ENCODE results near the gene MRPL20. TPM values are rescaled to one million over a fixed set of nuclear protein-coding genes. Genes with fewer than 3 reads are reported as not detected.

The MRPL20 gene
- total and polyA plus RNA-seq, 2 donors (not counting 1 experiment from before 2014, with no cell fraction given) = 81.7 to 150 TPM

DNA sequence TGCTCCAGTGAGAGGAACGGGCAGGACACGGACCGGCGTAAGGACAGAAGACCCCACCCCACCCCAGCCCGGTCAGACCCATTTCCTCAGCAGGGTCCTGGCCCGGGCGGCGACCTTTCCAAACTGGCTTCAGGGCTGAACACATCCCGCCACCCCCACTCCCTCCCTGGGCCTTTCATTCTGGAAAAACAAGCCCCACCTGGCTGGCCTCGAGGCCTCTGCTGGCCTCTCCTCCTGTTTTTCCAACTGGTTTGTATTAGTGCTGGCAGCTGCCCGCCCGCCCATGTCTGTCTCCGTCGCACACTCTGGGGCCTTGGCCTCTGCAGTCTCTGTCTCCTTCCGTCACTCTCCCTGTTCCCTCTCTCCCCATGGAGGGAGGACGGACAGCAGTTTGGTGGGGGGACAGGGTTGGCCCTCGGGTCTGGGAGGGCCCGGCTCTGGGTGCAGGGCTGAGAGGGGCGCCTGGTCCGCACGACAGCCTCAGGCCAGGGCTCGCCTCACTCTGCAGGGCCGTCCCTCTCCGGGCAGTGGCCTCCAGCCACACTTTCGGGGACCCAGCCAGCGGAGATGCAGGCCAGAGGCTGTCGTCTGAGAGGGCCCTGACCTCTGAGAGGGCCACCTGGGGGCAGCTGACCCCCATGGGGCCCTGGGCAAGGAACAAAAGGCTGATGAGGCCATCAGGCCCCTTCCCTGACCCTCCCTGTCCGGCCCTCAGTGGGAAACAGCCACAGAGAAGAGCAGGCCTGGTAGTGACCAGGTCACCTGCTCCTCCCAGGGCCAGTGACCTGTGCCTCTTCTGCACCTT is 47.2 kb downstream of the MRPL20 start:
- peak; percentile 64 to 86 for DNase-seq (ENCODE audit: low read depth in 2 of 2)
- Histone ChIP-seq H3K9ac (ENCODE audit: insufficient read depth, low read length) (peak overlapping the region; percentile 65), H2AFZ (ENCODE audit: low read length) (no peak overlapping the region), H4K20me1 (ENCODE audit: control insufficient read depth, extremely low read depth, insufficient read depth, low read length) (no peaks in the 10 kb centered on the region), H3K36me3 (ENCODE audit: control insufficient read depth, insufficient read depth, low read length) (peaks cover under 1% of the 10 kb centered on the region), H3K4me2 (ENCODE audit: extremely low read depth, insufficient read depth, low read length) (peak overlapping the region; percentile 87), H3K9me3 (ENCODE audit: control insufficient read depth, insufficient read depth, low read depth, low read length) (no peaks in the 10 kb centered on the region), H3K27ac (ENCODE audit: insufficient read depth, low read length) (peak overlapping the region; percentile 96), H3K4me1 (ENCODE audit: control insufficient read depth, extremely low read depth, insufficient read depth, low read length) (peaks cover 32% of the 10 kb centered on the region), H3K4me3 (replicated peaks in 1 of 4; ENCODE audit: control extremely low read depth in 1 of 4, insufficient read depth in 1 of 4, low read depth in 3 of 4, low read length in 4 of 4) (peak overlapping the region in 1 of 4 experiments; percentile 98), H3K27me3 (ENCODE audit: control insufficient read depth, insufficient read depth, low read length) (no peaks in the 10 kb centered on the region), H3K79me2 (ENCODE audit: control insufficient read depth, insufficient read depth, low read length) (peaks cover 33% of the 10 kb centered on the region)
- TF ChIP-seq EZH2 (IDR thresholded peaks at IDR 0.05; ENCODE audit: low read length, missing control alignments) = no peak
- TF ChIP-seq, protein P1, sequence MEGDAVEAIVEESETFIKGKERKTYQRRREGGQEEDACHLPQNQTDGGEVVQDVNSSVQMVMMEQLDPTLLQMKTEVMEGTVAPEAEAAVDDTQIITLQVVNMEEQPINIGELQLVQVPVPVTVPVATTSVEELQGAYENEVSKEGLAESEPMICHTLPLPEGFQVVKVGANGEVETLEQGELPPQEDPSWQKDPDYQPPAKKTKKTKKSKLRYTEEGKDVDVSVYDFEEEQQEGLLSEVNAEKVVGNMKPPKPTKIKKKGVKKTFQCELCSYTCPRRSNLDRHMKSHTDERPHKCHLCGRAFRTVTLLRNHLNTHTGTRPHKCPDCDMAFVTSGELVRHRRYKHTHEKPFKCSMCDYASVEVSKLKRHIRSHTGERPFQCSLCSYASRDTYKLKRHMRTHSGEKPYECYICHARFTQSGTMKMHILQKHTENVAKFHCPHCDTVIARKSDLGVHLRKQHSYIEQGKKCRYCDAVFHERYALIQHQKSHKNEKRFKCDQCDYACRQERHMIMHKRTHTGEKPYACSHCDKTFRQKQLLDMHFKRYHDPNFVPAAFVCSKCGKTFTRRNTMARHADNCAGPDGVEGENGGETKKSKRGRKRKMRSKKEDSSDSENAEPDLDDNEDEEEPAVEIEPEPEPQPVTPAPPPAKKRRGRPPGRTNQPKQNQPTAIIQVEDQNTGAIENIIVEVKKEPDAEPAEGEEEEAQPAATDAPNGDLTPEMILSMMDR (conservative IDR thresholded peaks at IDR 0.05 in 1 of 2, IDR thresholded peaks at IDR 0.05 in 1 of 2; ENCODE audit: low read depth in 1 of 2, low read length in 2 of 2) = no peak

DNA sequence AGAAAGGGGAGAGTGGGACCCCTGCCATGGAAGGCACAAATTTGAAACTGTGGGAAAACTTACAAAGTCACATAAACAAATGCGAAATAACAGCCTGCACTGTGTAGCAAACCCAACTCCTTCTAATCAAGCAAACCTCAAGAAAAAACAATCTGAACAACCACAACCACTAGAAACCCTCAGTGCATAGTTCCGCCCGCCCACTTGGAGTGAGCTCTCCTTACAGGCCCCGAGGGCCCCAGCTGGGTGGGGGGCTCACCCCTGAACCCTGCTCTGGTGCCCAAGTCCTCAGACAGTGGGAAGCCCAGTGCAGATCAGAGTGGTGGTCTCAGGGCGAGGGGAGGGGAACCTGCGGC is 47.8 kb downstream of the MRPL20 start:
- TF ChIP-seq, protein P1 (conservative IDR thresholded peaks at IDR 0.05 in 1 of 2, IDR thresholded peaks at IDR 0.05 in 1 of 2; ENCODE audit: low read depth in 1 of 2, low read length in 2 of 2) = no peak
- no peak for TF ChIP-seq EZH2 (IDR thresholded peaks at IDR 0.05; ENCODE audit: low read length, missing control alignments)
- peak overlapping the region; percentile 96 for H3K27ac ChIP-seq (ENCODE audit: insufficient read depth, low read length)
- peak overlapping the region; percentile 87 for H3K4me2 ChIP-seq (ENCODE audit: extremely low read depth, insufficient read depth, low read length)
- no peak overlapping the region for H2AFZ ChIP-seq (ENCODE audit: low read length)
- H3K79me2 ChIP-seq (ENCODE audit: control insufficient read depth, insufficient read depth, low read length) = peaks cover 39% of the 10 kb centered on the region
- no peaks in the 10 kb centered on the region for H3K9me3 ChIP-seq (ENCODE audit: control insufficient read depth, insufficient read depth, low read depth, low read length)
- H3K27me3 ChIP-seq (ENCODE audit: control insufficient read depth, insufficient read depth, low read length) = no peaks in the 10 kb centered on the region
- H3K9ac ChIP-seq (ENCODE audit: insufficient read depth, low read length) = peak overlapping the region; percentile 92
- peak overlapping the region in 2 of 4 experiments; percentile 97 to 98 for H3K4me3 ChIP-seq (replicated peaks in 1 of 4; ENCODE audit: control extremely low read depth in 1 of 4, insufficient read depth in 1 of 4, low read depth in 3 of 4, low read length in 4 of 4)
- no peaks in the 10 kb centered on the region for H4K20me1 ChIP-seq (ENCODE audit: control insufficient read depth, extremely low read depth, insufficient read depth, low read length)
- peak; percentile 87 to 90 for DNase-seq (ENCODE audit: low read depth in 2 of 2)
- H3K36me3 ChIP-seq (ENCODE audit: control insufficient read depth, insufficient read depth, low read length) = peaks cover 6% of the 10 kb centered on the region
- peaks cover 32% of the 10 kb centered on the region for H3K4me1 ChIP-seq (ENCODE audit: control insufficient read depth, extremely low read depth, insufficient read depth, low read length)

DNA sequence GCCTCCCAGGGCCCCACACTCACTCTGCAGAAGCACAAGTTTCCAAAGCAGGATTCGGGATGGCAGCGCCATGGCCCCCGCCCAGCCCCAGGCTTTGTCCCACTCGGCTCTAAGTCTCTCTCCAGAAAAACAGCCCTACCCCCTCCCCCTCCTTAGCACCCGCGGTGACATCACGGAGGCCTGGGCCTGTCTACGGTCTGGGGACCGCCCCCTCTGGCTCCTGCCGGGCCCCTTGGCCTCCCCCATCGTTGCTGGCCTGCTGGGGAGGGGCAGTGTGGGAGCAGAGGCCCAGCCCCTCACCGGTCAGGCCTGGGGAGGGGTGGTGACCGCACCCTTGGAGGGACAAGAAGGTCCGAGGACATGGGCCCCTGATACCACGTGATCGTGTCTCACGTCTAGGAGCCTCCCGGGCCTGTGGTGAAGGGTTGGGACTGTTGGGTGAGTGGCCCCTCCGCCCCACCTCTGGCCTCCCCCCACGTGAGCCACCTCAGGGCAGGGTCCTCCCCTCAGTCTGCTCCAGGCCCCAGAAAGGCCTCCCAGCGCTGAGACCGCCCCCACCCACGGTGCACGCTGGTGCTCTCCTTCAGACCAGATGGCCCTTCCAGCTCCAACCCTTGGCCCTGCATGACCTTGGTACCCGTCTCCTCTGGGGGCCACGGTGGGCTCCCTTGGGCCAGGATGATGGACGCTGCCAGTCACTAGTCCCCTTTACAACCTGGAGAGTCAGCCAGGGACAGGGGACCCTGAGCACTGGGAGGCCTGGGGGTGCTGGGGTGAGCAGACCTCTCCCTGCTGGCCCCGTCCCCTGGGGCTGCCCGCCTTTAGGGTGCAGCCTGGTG is 48.4 kb downstream of the MRPL20 start, which contains the start of gene MXRA8:
MXRA8 (minus strand) TSS at position 123 of the 839 bp plus-strand sequence; CDS start at position 72, 51 bp downstream.
- no peak within 1 kb of the TSS for H2AFZ ChIP-seq (ENCODE audit: low read length)
- H3K9ac ChIP-seq (ENCODE audit: insufficient read depth, low read length) = peak within 1 kb of the TSS; percentile 92
- H3K36me3 ChIP-seq (ENCODE audit: control insufficient read depth, insufficient read depth, low read length) = peaks cover 13% of the 10 kb centered on the region
- H3K4me3 ChIP-seq (replicated peaks in 1 of 4; ENCODE audit: control extremely low read depth in 1 of 4, insufficient read depth in 1 of 4, low read depth in 3 of 4, low read length in 4 of 4) = peak within 1 kb of the TSS; percentile 91 to 98 (median 97)
- peak; percentile 88 to 96 for DNase-seq (ENCODE audit: low read depth in 2 of 2)
- no peaks in the 10 kb centered on the region for H3K27me3 ChIP-seq (ENCODE audit: control insufficient read depth, insufficient read depth, low read length)
- peaks cover 45% of the 10 kb centered on the region for H3K79me2 ChIP-seq (ENCODE audit: control insufficient read depth, insufficient read depth, low read length)
- peak within 1 kb of the TSS; percentile 96 for H3K27ac ChIP-seq (ENCODE audit: insufficient read depth, low read length)
- peaks cover 35% of the 10 kb centered on the region for H3K4me1 ChIP-seq (ENCODE audit: control insufficient read depth, extremely low read depth, insufficient read depth, low read length)
- H3K9me3 ChIP-seq (ENCODE audit: control insufficient read depth, insufficient read depth, low read depth, low read length) = no peaks in the 10 kb centered on the region
- H3K4me2 ChIP-seq (ENCODE audit: extremely low read depth, insufficient read depth, low read length) = peak within 1 kb of the TSS; percentile 87
- no peaks in the 10 kb centered on the region for H4K20me1 ChIP-seq (ENCODE audit: control insufficient read depth, extremely low read depth, insufficient read depth, low read length)
- no peak for TF ChIP-seq EZH2 (IDR thresholded peaks at IDR 0.05; ENCODE audit: low read length, missing control alignments)
- TF ChIP-seq, protein P1 (conservative IDR thresholded peaks at IDR 0.05 in 1 of 2, IDR thresholded peaks at IDR 0.05 in 1 of 2; ENCODE audit: low read depth in 1 of 2, low read length in 2 of 2) = no peak

Data from fibroblast of lung (primary cell).